HG02970 (cell line): Measurements from ENCODE around the gene DYNLRB2.
A peak's percentile ranks its signal among the peaks of the same experiment; 100 is the strongest.

Experiments used
- ATAC-seq: cut with Tn5 transposase; IDR thresholded peaks from one replicate; pipeline ENCODE4 v1.9.1; 2021; ENCODE audit warnings: mild to moderate bottlenecking, moderate library complexity, moderate number of reproducible peaks; ENCODE audit not compliant: unreplicated experiment, low FRiP score

DYNLRB2 gene

GRCh38 chr16:80540516-80541305 is at the start of gene DYNLRB2:
TSS of gene DYNLRB2 (plus strand) at chr16:80540993. CDS start at chr16:80541077, 84 bp downstream.
- ATAC-seq = peak; percentile 99

DNA sequence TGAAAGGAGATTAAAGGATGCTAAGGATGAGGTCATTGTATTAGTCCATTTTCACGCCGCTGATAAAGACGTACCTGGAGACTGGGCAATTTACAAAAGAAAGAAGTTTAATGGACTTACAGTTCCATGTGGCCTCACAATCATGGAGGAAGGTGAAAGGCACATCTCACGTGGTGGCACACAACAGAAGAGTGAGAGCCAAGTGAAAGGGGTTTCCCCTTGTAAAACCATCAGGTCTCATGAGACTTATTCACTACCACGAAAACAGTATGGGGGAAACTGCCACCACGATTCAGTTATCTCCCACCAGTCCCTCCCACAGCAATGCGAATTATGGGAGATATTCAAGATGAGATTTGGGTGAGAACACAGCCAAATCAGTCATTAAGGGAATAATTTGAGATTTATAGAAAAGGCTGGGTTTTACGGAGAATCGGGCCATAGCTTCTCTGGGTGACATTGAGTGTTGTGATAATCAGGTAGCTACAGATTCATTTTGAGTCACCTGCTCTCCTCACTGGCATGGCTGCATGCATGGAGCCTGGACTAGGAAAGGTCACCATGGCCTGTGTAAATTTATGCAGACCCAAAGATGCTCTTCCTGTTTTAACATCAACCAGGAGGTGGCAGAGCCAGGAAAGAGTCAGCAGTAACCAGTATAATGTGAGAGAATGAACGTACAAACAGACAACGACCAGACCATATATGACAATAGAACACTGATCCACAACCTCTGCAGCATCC is 40.5 kb upstream of the DYNLRB2 start:
- no peak for ATAC-seq

DNA sequence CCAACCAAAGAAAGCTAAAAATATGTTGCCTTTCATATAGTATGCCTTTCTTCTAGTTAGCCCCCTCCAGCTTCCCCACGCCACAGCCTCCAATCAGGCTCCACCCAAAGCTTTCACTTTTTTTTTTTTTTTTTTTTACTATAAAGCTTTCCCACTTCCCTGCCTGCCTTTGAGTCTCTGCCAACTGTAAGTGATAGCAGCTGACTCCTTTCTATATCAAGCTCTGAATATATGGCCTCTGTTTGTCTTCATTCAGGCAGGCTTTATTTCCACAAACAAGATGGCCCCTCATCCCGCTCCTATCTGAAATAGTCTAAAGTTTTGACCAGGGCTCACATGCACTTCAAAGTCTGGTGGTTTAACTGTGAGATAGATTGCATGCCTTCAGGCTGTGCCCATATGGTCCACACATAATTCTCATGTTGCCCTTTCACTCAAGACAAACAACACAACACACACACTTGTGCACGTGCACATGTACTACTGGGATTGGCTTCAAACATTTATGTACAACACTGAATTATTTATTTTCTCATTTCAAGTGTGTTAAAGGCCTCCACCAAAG is 39.8 kb upstream of the DYNLRB2 start:
- no peak for ATAC-seq

DNA sequence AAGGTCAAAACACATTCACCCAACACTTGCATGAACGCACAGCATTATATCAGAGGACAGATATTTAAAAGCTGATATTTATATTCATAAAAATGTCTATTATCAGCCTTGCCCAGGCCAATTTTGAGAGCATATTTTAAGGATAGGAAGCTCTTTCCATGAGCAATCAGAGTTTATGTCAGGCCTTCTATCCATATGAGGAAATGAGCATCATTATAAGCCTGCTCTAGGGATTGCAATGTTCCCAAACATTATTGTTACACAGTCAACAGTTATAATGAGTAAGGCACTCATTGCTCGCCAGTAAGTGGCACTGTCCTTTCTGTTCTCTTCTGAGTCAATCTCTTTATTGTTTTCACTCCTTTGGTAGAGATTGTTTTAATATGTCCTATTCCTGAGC is 37.7 kb upstream of the DYNLRB2 start:
- ATAC-seq = no peak

- ATAC-seq = no peak
These were observed 33.3 kb upstream of the DYNLRB2 start for GRCh38 chr16:80507538-80507937.

DNA sequence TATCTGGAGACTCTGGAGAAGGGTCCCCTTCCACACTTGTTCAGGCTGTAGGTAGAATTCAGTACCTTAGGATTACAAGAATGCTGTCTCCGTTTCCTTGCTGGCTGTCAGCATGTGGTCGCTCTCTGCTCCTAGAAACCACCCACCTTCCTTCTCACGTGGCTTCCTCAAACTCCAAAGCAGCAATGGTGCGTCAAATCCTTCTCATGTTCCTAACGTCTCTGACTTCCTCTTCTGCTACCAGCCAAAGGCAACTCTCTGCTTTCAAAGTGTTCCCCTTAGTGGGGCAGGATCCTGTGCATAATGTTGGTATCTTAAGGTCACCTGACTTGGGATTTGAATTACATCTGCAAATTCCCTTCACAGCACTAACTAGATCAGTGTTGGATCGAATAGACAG is 30.9 kb upstream of the DYNLRB2 start:
- ATAC-seq = no peak

DNA sequence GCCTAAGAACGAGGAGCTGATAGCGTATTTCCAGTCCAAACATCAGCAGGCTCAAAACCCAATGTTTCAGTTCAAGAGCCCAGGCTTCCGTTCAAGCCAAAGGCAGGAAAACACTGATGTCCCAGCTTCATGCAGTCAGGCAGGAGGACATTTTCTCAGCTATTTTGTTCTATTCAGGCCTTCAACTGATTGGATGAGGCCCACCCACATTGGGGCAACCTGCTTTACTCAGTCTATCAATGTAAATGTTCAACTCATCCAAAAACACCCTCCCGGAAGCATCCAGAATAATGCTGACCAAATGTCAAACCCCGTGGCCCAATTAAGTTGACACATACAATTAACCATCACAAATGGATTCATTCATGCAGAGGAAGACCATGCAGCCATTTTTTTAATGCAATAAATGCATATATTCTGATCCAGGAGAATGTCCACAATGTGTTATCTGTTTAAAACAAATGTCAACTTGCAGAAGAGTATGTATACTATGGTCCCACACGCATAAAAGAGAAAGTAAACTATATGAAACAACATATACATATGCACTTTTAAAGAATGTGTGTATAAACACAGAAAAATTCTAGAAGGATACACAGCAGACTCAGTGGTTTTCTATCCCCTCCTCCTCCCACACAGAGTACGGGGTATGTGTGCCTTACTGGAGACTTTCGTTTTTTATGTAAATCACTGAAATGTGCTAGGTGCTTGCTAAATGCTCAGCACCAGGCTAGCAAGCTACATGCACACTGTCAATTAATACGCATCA is 28.8 kb upstream of the DYNLRB2 start:
- ATAC-seq = no peak

DNA sequence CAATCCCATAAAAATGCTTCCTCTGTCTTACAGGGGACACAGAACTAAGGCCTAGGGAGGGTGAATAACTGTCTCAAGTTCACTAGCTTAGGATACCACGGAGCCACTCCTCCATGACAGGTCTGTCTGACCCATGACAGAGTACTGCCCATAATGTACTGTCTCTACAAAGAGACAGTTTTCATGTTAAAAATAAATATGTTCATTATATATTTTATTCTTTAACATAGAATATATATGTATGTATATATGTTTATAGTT is 28.3 kb upstream of the DYNLRB2 start:
- ATAC-seq = no peak

GRCh38 chr16:80515374-80515773 is 25.4 kb upstream of the DYNLRB2 start:
- no peak for ATAC-seq

- ATAC-seq = no peak
These were observed 22.9 kb upstream of the DYNLRB2 start for GRCh38 chr16:80517846-80518245.

- ATAC-seq = no peak
These were observed 22.4 kb upstream of the DYNLRB2 start for GRCh38 chr16:80518436-80518835.

DNA sequence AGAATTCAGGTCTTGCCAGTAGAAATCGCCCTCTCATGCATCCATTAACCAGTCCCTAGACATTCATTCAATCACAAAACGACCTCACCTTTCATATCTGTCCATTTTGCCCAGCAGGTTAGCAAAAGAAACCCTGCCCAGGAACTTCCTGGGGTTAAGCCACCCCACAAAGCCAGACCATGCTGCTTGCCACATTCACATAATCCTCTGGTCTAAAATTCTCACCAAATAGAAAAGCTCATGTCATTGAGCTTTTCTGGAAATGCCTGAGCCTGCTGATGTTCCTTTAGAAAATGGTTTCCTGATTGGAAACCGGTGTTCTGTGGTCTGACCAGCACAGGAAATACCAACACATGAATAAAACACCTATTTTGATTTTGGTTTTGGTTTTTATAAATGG is 21.6 kb upstream of the DYNLRB2 start:
- ATAC-seq = no peak

- no peak for ATAC-seq
These were observed 15.4 kb upstream of the DYNLRB2 start for GRCh38 chr16:80525420-80525819.

- peak; percentile 80 for ATAC-seq
These were observed 14.3 kb upstream of the DYNLRB2 start for GRCh38 chr16:80526418-80527061.

DNA sequence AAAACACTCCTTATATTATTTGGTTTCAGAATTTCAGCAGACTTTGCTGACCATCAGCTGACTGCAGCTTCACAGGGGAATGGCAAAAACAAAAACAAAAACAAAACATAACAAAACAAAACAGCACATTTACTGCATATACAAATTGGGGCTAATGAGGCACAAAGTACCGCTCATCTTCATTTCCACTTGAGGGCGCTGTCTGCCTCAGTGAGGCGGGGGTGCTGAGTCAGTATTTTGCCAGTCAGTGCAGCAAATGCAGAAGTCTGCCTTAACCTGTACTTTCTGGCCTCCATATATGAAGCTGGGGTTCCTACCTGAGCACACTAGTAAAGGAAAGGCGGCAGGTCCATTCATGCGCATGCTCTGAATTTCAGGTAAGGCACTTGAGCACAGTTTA is 13.5 kb upstream of the DYNLRB2 start:
- no peak for ATAC-seq

GRCh38 chr16:80530479-80530878 is 10.3 kb upstream of the DYNLRB2 start:
- no peak for ATAC-seq

- ATAC-seq = no peak
These were observed 4.6 kb upstream of the DYNLRB2 start for GRCh38 chr16:80536238-80536637.

DNA sequence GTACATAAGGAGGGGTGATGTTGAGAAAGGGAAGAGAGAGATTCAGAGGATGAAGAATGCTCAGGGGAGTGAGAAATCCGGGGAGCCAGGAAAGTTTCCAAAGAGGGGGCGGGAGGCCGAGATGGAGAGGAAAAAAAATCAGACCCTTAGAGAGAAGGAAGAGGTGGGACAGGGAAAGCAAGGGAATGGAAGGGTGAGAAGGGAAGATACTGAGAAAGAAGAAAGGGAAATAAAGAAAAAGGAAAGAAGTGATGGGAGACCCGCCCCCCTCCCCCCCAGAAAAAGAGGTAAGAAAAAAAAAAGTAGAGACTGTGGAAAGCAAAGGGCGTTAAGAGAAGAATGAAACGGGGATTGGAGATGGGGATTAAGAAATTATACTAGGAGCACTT is 507 bp downstream of the DYNLRB2 start:
- ATAC-seq = no peak

- no peak for ATAC-seq
These were observed 2.4 kb downstream of the DYNLRB2 start for GRCh38 chr16:80543162-80543561.

- no peak for ATAC-seq
These were observed 3.5 kb downstream of the DYNLRB2 start for GRCh38 chr16:80544326-80544725.

- no peak for ATAC-seq
These were observed 5.5 kb downstream of the DYNLRB2 start for GRCh38 chr16:80546249-80546648.
